Epithelial cell of proximal tubule (primary cell): Measurements from ENCODE around the gene BACH2. TPM values are rescaled to one million over a fixed set of nuclear protein-coding genes. Genes with fewer than 3 reads are reported as not detected.

Experiments
- DNase-seq: peaks from one replicate; pipeline ENCODE4 v3.0.0-alpha.2; 2011; ENCODE audit warnings: low read depth
- H3K4me3 ChIP-seq: 2 replicates; pipeline ENCODE4 v1.5.1; 2011; ENCODE audit warnings: low read depth, mild to moderate bottlenecking, low read length
- CTCF ChIP-seq: conservative IDR thresholded peaks from 2 replicates; pipeline ENCODE4 v1.5.1; 2012; ENCODE audit warnings: low read depth, mild to moderate bottlenecking, low read length
- total RNA-seq: library from RNA; depleted of rRNA; stranded (reverse); fragments of >200 nt; gene quantifications from 2 replicates; pipeline ENCODE4 v1.2.3, GENCODE V29; 2015

The BACH2 gene
- total RNA-seq, 1 donor from 2014 or later = 0.69 TPM

GRCh38 chr6:89888871-89889270, 407.8 kb downstream of the BACH2 start:
- no peak for DNase-seq
- TF ChIP-seq CTCF = no peak
- no peak overlapping the region for H3K4me3 ChIP-seq

DNA sequence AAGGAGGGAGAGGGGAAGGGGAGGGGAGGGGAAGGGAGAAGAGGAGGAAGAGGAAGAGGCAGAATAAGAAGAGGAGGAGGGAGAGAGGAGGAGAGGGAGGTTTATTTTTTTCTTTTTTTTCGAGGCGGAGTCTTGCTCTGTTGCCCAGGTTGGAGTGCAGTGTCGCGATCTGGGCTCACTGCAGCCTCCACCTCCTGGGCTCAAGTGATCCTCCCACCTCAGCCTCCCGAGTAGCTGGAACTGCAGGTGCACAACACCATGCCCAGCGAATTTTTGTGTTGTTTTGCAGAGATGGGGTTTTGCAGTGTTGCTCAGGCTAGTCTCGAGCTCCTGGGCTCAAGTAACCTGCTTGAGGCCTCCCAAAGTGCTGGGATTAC, 408.5 kb downstream of the BACH2 start:
- H3K4me3 ChIP-seq = no peak overlapping the region
- no peak for DNase-seq
- no peak for TF ChIP-seq CTCF

DNA sequence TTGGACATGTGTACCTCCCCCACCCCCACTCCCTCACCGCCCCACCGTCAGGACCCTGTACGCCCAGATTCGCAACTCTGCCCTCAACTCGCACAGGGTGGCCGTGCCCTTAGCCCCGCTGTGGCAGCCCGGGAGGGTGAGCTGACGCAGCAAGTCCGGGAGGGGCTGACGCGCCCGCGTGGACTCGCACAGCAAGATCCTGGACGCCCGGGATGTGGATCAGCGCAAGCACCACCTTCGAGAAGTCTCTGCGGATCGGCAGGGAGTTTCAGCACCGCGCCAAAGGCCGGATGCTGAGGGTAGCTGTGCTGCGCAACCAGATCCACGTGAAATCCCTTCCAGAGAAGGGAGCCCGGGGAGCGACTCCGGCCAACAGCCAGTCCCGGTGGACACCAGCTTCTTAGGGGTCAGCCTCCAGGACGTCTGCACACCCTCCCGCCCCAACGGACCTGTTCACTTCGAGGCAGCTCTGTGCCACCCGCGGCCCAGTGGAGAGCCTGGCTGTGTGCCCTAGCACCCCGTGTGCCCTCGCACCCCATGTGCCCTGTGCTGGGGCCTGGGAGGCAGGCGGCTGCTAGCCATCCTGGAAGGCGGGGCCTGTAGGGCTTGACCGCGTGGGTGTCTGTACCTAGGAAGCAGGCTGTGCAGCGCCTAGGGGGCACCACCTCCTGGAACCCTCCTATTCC, 409.0 kb downstream of the BACH2 start:
- no peak for TF ChIP-seq CTCF
- DNase-seq = no peak
- H3K4me3 ChIP-seq = peak overlapping the region; percentile 13

DNA sequence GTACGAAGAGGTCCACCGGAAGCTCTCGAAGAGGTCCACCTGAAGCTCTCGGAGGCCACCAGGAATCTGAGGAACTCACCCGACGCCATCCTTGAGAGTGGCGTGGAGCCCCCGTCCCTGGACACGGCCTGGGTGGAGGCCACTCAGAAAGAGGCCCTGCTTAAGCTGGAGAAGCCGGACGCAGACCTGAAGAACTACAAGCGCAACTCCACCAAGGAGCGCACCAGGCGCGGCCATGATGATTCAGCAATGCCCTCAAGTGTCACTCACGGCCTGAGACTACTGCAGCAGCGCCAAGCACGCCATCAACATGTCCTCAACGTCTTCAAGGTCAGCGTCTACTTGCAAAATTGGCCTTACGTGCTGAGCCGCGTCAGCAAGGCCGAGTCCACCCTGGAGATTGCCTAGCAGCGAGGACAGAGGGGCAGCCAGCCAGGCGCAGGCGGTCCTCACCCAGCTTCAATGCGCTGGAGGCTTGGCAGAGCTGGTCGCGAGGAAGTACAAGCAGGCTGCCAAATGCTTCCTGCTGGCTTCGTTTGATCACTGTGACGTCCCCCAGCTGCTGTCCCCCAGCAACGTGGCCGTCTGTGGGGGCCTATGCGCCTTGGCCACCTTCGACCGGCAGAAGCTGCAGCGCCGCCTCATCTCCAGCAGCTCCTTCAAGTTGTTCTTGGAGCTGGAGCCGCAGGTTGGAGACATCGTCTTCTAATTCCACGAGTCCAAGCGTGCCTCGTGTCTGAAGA, 410.1 kb downstream of the BACH2 start:
- TF ChIP-seq CTCF = no peak
- no peak for DNase-seq
- no peak overlapping the region for H3K4me3 ChIP-seq
